ENCODE results near the gene AK8.

The AK8 gene

DNA sequence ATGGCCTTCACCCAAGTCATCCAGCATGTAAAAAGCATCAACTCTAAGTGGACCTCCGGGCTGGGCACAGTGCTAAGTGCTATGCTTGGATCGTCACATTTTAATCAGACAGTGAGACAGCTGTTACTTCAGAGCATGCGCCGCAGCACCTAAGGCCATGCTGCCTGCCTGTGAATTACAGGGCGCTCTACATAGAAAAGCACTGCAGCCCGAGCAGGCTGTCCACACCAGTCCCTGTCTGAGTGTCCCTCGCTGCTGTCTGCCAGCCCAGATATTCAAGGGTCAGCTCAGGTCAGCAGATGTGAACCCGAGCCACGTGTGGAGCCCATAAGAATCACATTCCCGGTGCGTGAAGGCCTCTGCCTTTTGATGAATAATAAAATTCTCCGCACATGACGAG, 37.1 kb downstream of the AK8 start:
- Histone ChIP-seq H3K36me3 (ENCODE audit: control insufficient read depth, insufficient read depth, low read length) (no peaks in the 10 kb centered on the region), H3K9me3 (ENCODE audit: control insufficient read depth, low read length) (no peaks in the 10 kb centered on the region), H2AFZ (no peak overlapping the region), H3K4me2 (ENCODE audit: low read length) (no peak overlapping the region), H3K4me3 (ENCODE audit: low read depth, low read length) (no peak overlapping the region), H3K9ac (no peak overlapping the region), H3K27me3 (ENCODE audit: control insufficient read depth, insufficient read depth, low read length) (no peaks in the 10 kb centered on the region), H3K27ac (no peak overlapping the region), H3K4me1 (no peaks in the 10 kb centered on the region), H3K79me2 (no peaks in the 10 kb centered on the region)
- TF ChIP-seq, protein P1, sequence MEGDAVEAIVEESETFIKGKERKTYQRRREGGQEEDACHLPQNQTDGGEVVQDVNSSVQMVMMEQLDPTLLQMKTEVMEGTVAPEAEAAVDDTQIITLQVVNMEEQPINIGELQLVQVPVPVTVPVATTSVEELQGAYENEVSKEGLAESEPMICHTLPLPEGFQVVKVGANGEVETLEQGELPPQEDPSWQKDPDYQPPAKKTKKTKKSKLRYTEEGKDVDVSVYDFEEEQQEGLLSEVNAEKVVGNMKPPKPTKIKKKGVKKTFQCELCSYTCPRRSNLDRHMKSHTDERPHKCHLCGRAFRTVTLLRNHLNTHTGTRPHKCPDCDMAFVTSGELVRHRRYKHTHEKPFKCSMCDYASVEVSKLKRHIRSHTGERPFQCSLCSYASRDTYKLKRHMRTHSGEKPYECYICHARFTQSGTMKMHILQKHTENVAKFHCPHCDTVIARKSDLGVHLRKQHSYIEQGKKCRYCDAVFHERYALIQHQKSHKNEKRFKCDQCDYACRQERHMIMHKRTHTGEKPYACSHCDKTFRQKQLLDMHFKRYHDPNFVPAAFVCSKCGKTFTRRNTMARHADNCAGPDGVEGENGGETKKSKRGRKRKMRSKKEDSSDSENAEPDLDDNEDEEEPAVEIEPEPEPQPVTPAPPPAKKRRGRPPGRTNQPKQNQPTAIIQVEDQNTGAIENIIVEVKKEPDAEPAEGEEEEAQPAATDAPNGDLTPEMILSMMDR (IDR thresholded peaks at IDR 0.05): no peak

DNA sequence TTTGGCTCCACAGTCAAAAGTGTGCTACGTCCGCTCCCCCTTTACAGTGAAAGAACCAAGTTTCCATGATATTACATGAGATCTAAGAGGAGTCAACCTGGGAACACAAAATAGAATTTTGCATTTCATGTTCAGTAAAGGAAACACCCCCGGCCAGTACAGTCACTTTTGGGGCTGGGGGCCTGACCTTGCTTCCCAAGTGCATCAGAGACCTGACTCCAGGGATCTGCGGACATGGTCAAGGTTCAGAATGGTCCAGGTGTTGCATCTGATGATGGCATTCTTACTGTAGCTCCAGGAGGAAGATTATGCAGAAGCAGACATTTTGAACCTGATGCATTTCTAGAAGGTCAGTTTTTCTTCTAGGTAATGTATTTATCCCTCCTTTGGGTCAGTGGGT, 39.8 kb downstream of the AK8 start:
- Histone ChIP-seq H3K27ac (no peak overlapping the region), H2AFZ (no peak overlapping the region), H3K36me3 (ENCODE audit: control insufficient read depth, insufficient read depth, low read length) (no peaks in the 10 kb centered on the region), H3K9me3 (ENCODE audit: control insufficient read depth, low read length) (no peaks in the 10 kb centered on the region), H3K4me2 (ENCODE audit: low read length) (no peak overlapping the region), H3K79me2 (no peaks in the 10 kb centered on the region), H3K27me3 (ENCODE audit: control insufficient read depth, insufficient read depth, low read length) (no peaks in the 10 kb centered on the region), H3K4me3 (ENCODE audit: low read depth, low read length) (no peak overlapping the region), H3K9ac (no peak overlapping the region), H3K4me1 (no peaks in the 10 kb centered on the region)
- TF ChIP-seq, protein P1 (IDR thresholded peaks at IDR 0.05): no peak

DNA sequence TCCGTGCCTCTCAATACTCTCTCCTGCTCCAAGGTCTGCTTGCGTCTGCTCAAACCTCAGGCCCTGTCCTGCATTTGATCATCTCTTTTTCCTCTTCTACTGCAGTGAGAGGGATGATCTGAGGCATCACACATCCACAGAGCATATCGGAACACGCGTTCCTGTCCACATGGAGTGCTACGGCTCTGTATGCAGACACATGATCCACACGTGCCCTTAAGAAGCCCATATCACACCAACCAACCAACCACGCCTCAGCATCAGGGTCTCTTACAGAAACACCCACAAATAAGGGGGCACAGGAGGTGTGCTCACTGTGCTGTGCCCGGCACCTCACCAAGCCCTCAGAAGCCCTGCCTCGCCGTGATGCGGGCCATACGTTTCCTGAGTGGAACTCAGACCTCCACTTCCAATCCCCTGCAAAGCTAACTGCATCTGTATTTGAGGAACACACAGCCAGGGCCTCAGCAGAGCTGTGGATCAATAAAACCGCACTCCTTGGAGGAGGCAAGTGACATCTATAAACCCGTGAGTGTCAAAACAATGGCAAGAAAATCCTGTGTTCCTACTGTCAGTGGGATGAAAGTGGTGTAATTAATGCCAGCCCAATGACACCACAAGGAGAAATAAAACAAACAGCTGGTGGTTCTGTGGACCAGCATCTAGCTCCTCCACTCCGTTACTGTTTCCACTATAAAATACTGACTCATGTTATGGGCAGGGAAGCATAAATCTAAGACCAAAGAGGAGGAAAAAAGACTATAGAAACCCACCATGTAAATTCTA, 40.4 kb downstream of the AK8 start:
- no peaks in the 10 kb centered on the region for H3K79me2 ChIP-seq
- no peak overlapping the region for H3K4me2 ChIP-seq (ENCODE audit: low read length)
- no peak overlapping the region for H3K4me3 ChIP-seq (ENCODE audit: low read depth, low read length)
- no peak overlapping the region for H3K9ac ChIP-seq
- H3K9me3 ChIP-seq (ENCODE audit: control insufficient read depth, low read length): no peaks in the 10 kb centered on the region
- H3K36me3 ChIP-seq (ENCODE audit: control insufficient read depth, insufficient read depth, low read length): no peaks in the 10 kb centered on the region
- TF ChIP-seq, protein P1 (IDR thresholded peaks at IDR 0.05): no peak
- no peak overlapping the region for H3K27ac ChIP-seq
- no peaks in the 10 kb centered on the region for H3K27me3 ChIP-seq (ENCODE audit: control insufficient read depth, insufficient read depth, low read length)
- no peak overlapping the region for H2AFZ ChIP-seq
- no peaks in the 10 kb centered on the region for H3K4me1 ChIP-seq

DNA sequence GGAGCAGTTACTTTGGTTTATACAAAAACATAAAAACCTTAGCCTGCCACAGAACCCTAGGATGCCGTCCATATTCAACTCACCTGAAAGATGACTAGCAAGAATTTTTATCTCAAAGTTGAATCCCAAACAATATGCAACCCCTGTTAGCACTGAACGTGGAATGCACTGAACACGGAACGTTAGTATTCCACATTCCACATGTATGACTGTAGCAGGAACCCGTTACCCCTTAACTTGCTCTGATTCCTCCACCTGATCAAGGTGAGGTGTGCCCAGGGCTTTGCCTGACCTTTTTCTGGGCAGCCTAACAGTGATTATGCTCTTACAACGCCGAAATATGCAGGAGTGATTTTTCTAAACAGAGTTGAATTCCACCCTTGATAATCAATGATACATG, 43.7 kb downstream of the AK8 start:
- Histone ChIP-seq H3K79me2 (no peaks in the 10 kb centered on the region), H3K9me3 (ENCODE audit: control insufficient read depth, low read length) (no peaks in the 10 kb centered on the region), H3K27ac (no peak overlapping the region), H3K4me3 (ENCODE audit: low read depth, low read length) (no peak overlapping the region), H3K4me2 (ENCODE audit: low read length) (no peak overlapping the region), H3K9ac (no peak overlapping the region), H2AFZ (no peak overlapping the region), H3K4me1 (no peaks in the 10 kb centered on the region), H3K36me3 (ENCODE audit: control insufficient read depth, insufficient read depth, low read length) (no peaks in the 10 kb centered on the region), H3K27me3 (ENCODE audit: control insufficient read depth, insufficient read depth, low read length) (no peaks in the 10 kb centered on the region)
- TF ChIP-seq, protein P1 (IDR thresholded peaks at IDR 0.05): no peak

DNA sequence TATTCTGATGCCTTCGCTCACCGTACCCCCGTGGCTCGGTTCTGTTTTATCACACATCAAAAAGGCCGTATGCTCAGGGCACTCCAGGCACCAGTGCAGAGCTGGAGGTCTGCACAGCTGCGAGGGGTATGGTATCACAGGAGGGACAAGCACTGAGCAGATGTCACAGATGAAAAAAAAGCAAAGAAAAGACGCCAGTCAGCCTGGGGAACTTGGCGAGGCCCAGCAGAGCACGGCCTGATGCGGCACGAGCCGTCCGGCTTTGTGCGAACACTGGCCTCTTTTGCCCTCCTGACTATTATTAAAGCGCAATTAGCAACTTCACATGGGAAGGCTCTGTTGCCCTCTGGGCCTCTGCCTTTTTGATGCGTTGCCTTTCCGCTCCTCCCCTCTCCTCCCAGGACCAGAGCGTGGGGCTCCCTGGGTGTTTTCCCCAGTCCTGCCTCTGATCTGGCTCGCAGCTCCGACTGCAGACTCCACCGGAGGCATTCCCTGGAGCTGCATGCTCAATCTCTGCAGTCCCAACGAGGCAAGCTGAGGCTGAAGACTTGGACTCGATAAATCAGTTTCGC, 44.4 kb downstream of the AK8 start:
- Histone ChIP-seq H3K79me2 (no peaks in the 10 kb centered on the region), H3K4me2 (ENCODE audit: low read length) (no peak overlapping the region), H3K9ac (no peak overlapping the region), H3K27me3 (ENCODE audit: control insufficient read depth, insufficient read depth, low read length) (no peaks in the 10 kb centered on the region), H3K4me1 (no peaks in the 10 kb centered on the region), H3K9me3 (ENCODE audit: control insufficient read depth, low read length) (no peaks in the 10 kb centered on the region), H3K27ac (no peak overlapping the region), H2AFZ (no peak overlapping the region), H3K36me3 (ENCODE audit: control insufficient read depth, insufficient read depth, low read length) (no peaks in the 10 kb centered on the region), H3K4me3 (ENCODE audit: low read depth, low read length) (no peak overlapping the region)
- TF ChIP-seq, protein P1 (IDR thresholded peaks at IDR 0.05): no peak

Data from parathyroid adenoma (tissue), 2 donors.